ENCODE measurements around the gene CNEP1R1. TPM values are rescaled to one million over a fixed set of nuclear protein-coding genes. Genes with fewer than 3 reads are reported as not detected.

The CNEP1R1 gene
- total RNA-seq, 2 donors from 2014 or later: 20.2 to 24.9 TPM

GRCh38 chr16:50067290-50067853 is 42.3 kb downstream of the CNEP1R1 start:
- peaks cover 6% of the 10 kb centered on the region for H3K36me3 Mint-ChIP-seq (ENCODE audit: low read depth)
- 52% methylated on average over 3 of the region's 3 CpGs for WGBS, 2 experiments (ENCODE audit: insufficient coverage in 1 of 2, insufficient read length in 1 of 2)
- peak; percentile 72 for DNase-seq

GRCh38 chr16:50068550-50068949 is 43.5 kb downstream of the CNEP1R1 start:
- Mint-ChIP-seq H3K27me3 (ENCODE audit: insufficient read depth) (no peaks in the 10 kb centered on the region), H3K4me1 (peaks cover 15% of the 10 kb centered on the region), H3K27ac (no peak overlapping the region), H3K9me3 (no peaks in the 10 kb centered on the region), H3K36me3 (ENCODE audit: low read depth) (peaks cover 6% of the 10 kb centered on the region), H3K4me3 (no peak overlapping the region)
- Histone ChIP-seq H3K9ac (ENCODE audit: extremely low read depth, low read length, poor library complexity, severe bottlenecking) (no peak overlapping the region), H3K4me3 (ENCODE audit: low read length) (no peak overlapping the region), H3K9me3 (ENCODE audit: control insufficient read depth, low read length) (no peaks in the 10 kb centered on the region), H3K27me3 (ENCODE audit: control insufficient read depth, insufficient read depth, low read length, poor library complexity, severe bottlenecking) (no peaks in the 10 kb centered on the region), H3K27ac (ENCODE audit: low read depth, low read length) (no peak overlapping the region), H3K36me3 (ENCODE audit: control insufficient read depth, insufficient read depth, low read length) (peaks cover 37% of the 10 kb centered on the region), H3K4me1 (ENCODE audit: control insufficient read depth, insufficient read depth, low read length) (no peaks in the 10 kb centered on the region)
- WGBS, 2 experiments (ENCODE audit: insufficient coverage in 1 of 2, insufficient read length in 1 of 2): 95 to 98% methylated on average over 3 to 4 of the region's 4 CpGs
- TF ChIP-seq, protein P1, sequence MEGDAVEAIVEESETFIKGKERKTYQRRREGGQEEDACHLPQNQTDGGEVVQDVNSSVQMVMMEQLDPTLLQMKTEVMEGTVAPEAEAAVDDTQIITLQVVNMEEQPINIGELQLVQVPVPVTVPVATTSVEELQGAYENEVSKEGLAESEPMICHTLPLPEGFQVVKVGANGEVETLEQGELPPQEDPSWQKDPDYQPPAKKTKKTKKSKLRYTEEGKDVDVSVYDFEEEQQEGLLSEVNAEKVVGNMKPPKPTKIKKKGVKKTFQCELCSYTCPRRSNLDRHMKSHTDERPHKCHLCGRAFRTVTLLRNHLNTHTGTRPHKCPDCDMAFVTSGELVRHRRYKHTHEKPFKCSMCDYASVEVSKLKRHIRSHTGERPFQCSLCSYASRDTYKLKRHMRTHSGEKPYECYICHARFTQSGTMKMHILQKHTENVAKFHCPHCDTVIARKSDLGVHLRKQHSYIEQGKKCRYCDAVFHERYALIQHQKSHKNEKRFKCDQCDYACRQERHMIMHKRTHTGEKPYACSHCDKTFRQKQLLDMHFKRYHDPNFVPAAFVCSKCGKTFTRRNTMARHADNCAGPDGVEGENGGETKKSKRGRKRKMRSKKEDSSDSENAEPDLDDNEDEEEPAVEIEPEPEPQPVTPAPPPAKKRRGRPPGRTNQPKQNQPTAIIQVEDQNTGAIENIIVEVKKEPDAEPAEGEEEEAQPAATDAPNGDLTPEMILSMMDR (conservative IDR thresholded peaks at IDR 0.05): no peak
- no peak for DNase-seq

More at GRCh38 chr16:50067290-50067853, 42.3 kb downstream of the CNEP1R1 start:
- H3K4me3 Mint-ChIP-seq: peak overlapping the region; percentile 79
- peaks cover 29% of the 10 kb centered on the region for H3K36me3 ChIP-seq (ENCODE audit: control insufficient read depth, insufficient read depth, low read length)
- no peaks in the 10 kb centered on the region for H3K9me3 ChIP-seq (ENCODE audit: control insufficient read depth, low read length)
- no peak overlapping the region for H3K27ac ChIP-seq (ENCODE audit: low read depth, low read length)
- H3K9me3 Mint-ChIP-seq: no peaks in the 10 kb centered on the region
- H3K4me3 ChIP-seq (ENCODE audit: low read length): peak overlapping the region; percentile 84
- no peaks in the 10 kb centered on the region for H3K27me3 Mint-ChIP-seq (ENCODE audit: insufficient read depth)
- H3K4me1 Mint-ChIP-seq: peaks cover 15% of the 10 kb centered on the region
- no peak overlapping the region for H3K9ac ChIP-seq (ENCODE audit: extremely low read depth, low read length, poor library complexity, severe bottlenecking)
- TF ChIP-seq, protein P1 (conservative IDR thresholded peaks at IDR 0.05): peak; percentile 68
- no peaks in the 10 kb centered on the region for H3K4me1 ChIP-seq (ENCODE audit: control insufficient read depth, insufficient read depth, low read length)
- no peaks in the 10 kb centered on the region for H3K27me3 ChIP-seq (ENCODE audit: control insufficient read depth, insufficient read depth, low read length, poor library complexity, severe bottlenecking)
- H3K27ac Mint-ChIP-seq: no peak overlapping the region

- Histone ChIP-seq H3K27me3 (ENCODE audit: control insufficient read depth, insufficient read depth, low read length, poor library complexity, severe bottlenecking) (no peaks in the 10 kb centered on the region), H3K4me3 (ENCODE audit: low read length) (no peak overlapping the region), H3K9ac (ENCODE audit: extremely low read depth, low read length, poor library complexity, severe bottlenecking) (no peak overlapping the region), H3K9me3 (ENCODE audit: control insufficient read depth, low read length) (no peaks in the 10 kb centered on the region), H3K27ac (ENCODE audit: low read depth, low read length) (no peak overlapping the region), H3K4me1 (ENCODE audit: control insufficient read depth, insufficient read depth, low read length) (no peaks in the 10 kb centered on the region), H3K36me3 (ENCODE audit: control insufficient read depth, insufficient read depth, low read length) (peaks cover 37% of the 10 kb centered on the region)
- H3K4me1 Mint-ChIP-seq: peaks cover 15% of the 10 kb centered on the region
- H3K4me3 Mint-ChIP-seq: no peak overlapping the region
- WGBS, 2 experiments (ENCODE audit: insufficient coverage in 1 of 2, insufficient read length in 1 of 2): 96% methylated on average over 1 of the region's 1 CpG; no CpG with 5 or more reads in 1 of the 2 experiments
- H3K27ac Mint-ChIP-seq: no peak overlapping the region
- DNase-seq: no peak
- no peaks in the 10 kb centered on the region for H3K27me3 Mint-ChIP-seq (ENCODE audit: insufficient read depth)
- H3K9me3 Mint-ChIP-seq: no peaks in the 10 kb centered on the region
- peaks cover 6% of the 10 kb centered on the region for H3K36me3 Mint-ChIP-seq (ENCODE audit: low read depth)
- TF ChIP-seq, protein P1 (conservative IDR thresholded peaks at IDR 0.05): no peak
Measured at GRCh38 chr16:50069060-50069459, 44.0 kb downstream of the CNEP1R1 start.
